ENCODE measurements around the gene GATA5.

DNA sequence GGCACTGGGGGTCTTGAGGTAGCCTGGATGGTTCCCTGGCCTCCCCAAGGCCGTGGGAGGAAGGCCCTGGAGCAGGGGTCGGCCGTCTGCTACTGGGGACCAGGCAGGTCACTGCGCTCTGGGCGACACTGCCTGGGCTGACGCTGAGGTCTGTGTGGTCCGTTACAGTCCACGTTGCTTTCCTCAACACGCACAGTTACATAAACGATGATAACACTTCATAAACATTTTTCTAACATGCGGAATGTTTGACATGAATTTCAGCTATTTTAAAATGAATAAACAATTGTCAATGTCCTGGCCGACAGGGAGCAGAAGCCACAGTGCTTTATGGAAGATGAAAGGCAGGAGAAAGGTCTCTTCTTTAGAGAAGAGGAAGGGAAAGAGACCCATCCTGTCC is 38.3 kb downstream of the GATA5 start:
- TF ChIP-seq, protein P1, sequence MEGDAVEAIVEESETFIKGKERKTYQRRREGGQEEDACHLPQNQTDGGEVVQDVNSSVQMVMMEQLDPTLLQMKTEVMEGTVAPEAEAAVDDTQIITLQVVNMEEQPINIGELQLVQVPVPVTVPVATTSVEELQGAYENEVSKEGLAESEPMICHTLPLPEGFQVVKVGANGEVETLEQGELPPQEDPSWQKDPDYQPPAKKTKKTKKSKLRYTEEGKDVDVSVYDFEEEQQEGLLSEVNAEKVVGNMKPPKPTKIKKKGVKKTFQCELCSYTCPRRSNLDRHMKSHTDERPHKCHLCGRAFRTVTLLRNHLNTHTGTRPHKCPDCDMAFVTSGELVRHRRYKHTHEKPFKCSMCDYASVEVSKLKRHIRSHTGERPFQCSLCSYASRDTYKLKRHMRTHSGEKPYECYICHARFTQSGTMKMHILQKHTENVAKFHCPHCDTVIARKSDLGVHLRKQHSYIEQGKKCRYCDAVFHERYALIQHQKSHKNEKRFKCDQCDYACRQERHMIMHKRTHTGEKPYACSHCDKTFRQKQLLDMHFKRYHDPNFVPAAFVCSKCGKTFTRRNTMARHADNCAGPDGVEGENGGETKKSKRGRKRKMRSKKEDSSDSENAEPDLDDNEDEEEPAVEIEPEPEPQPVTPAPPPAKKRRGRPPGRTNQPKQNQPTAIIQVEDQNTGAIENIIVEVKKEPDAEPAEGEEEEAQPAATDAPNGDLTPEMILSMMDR (IDR thresholded peaks at IDR 0.05) = no peak
- TF ChIP-seq, protein P2, sequence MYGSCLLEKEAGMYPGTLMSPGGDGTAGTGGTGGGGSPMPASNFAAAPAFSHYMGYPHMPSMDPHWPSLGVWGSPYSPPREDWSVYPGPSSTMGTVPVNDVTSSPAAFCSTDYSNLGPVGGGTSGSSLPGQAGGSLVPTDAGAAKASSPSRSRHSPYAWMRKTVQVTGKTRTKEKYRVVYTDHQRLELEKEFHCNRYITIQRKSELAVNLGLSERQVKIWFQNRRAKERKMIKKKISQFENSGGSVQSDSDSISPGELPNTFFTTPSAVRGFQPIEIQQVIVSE (CRISPR knock-in tag; IDR thresholded peaks at IDR 0.05; ENCODE audit: borderline replicate concordance) = no peak
- TF ChIP-seq SP1 (CRISPR knock-in tag; conservative IDR thresholded peaks at IDR 0.05) (no peak), MXD4 (CRISPR knock-in tag; IDR thresholded peaks at IDR 0.05; ENCODE audit: borderline replicate concordance) (no peak), CBFB (CRISPR knock-in tag; IDR thresholded peaks at IDR 0.05; ENCODE audit: low read depth) (no peak), ATF1 (CRISPR knock-in tag; IDR thresholded peaks at IDR 0.05) (no peak), RELA (CRISPR knock-in tag; IDR thresholded peaks at IDR 0.05; ENCODE audit: borderline replicate concordance) (no peak)
- TF ChIP-seq, protein P3, sequence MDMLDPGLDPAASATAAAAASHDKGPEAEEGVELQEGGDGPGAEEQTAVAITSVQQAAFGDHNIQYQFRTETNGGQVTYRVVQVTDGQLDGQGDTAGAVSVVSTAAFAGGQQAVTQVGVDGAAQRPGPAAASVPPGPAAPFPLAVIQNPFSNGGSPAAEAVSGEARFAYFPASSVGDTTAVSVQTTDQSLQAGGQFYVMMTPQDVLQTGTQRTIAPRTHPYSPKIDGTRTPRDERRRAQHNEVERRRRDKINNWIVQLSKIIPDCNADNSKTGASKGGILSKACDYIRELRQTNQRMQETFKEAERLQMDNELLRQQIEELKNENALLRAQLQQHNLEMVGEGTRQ (CRISPR knock-in tag; IDR thresholded peaks at IDR 0.05) = no peak

All from WTC11 (cell line).